HL-60 (cell line): ENCODE measurements around the gene TM4SF1.

Experiments used
- GABPA ChIP-seq: IDR thresholded peaks from 2 replicates; pipeline ENCODE4 v1.6.1; 2012; ENCODE audit warnings: low read depth
- TF ChIP-seq, protein P1 (sequence below): IDR thresholded peaks from one replicate; pipeline ENCODE4 v1.5.1; 2011; ENCODE audit warnings: low read length, control low read depth, inconsistent platforms; ENCODE audit not compliant: insufficient read depth
- TF ChIP-seq, protein P2 (sequence below): IDR thresholded peaks from 2 replicates; pipeline ENCODE4 v1.6.1; 2012; ENCODE audit warnings: low read depth; ENCODE audit not compliant: insufficient replicate concordance

DNA sequence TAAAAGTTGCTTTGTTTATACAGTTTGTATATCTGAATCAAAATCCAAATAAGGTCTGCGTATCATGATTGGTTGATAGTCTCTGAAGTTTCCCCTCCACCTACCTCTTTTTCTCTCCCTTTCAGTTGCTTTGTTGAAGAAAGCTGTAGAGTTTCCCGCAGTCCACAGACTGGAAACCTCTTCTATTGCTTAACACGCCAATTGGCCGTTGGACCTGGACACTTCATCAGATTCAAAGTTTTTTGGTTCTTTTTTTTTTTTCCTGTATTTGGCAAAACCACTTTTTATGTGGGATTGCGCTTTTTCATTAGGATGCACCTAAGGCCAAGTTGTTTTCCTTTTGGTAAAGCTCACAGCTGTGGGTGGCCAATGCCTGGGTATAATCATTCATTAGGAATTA, 14.5 kb upstream of the TM4SF1 start:
- TF ChIP-seq, protein P1, sequence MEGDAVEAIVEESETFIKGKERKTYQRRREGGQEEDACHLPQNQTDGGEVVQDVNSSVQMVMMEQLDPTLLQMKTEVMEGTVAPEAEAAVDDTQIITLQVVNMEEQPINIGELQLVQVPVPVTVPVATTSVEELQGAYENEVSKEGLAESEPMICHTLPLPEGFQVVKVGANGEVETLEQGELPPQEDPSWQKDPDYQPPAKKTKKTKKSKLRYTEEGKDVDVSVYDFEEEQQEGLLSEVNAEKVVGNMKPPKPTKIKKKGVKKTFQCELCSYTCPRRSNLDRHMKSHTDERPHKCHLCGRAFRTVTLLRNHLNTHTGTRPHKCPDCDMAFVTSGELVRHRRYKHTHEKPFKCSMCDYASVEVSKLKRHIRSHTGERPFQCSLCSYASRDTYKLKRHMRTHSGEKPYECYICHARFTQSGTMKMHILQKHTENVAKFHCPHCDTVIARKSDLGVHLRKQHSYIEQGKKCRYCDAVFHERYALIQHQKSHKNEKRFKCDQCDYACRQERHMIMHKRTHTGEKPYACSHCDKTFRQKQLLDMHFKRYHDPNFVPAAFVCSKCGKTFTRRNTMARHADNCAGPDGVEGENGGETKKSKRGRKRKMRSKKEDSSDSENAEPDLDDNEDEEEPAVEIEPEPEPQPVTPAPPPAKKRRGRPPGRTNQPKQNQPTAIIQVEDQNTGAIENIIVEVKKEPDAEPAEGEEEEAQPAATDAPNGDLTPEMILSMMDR: no peak
- TF ChIP-seq GABPA: no peak
- TF ChIP-seq, protein P2, sequence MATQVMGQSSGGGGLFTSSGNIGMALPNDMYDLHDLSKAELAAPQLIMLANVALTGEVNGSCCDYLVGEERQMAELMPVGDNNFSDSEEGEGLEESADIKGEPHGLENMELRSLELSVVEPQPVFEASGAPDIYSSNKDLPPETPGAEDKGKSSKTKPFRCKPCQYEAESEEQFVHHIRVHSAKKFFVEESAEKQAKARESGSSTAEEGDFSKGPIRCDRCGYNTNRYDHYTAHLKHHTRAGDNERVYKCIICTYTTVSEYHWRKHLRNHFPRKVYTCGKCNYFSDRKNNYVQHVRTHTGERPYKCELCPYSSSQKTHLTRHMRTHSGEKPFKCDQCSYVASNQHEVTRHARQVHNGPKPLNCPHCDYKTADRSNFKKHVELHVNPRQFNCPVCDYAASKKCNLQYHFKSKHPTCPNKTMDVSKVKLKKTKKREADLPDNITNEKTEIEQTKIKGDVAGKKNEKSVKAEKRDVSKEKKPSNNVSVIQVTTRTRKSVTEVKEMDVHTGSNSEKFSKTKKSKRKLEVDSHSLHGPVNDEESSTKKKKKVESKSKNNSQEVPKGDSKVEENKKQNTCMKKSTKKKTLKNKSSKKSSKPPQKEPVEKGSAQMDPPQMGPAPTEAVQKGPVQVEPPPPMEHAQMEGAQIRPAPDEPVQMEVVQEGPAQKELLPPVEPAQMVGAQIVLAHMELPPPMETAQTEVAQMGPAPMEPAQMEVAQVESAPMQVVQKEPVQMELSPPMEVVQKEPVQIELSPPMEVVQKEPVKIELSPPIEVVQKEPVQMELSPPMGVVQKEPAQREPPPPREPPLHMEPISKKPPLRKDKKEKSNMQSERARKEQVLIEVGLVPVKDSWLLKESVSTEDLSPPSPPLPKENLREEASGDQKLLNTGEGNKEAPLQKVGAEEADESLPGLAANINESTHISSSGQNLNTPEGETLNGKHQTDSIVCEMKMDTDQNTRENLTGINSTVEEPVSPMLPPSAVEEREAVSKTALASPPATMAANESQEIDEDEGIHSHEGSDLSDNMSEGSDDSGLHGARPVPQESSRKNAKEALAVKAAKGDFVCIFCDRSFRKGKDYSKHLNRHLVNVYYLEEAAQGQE: no peak
